Left ventricle myocardium superior (tissue), 1 donor: ENCODE results near the gene SLA2. TPM values are rescaled to one million over a fixed set of nuclear protein-coding genes. Genes with fewer than 3 reads are reported as not detected.
"Not testable (repeated sequence)": the region's sequence is repeated elsewhere in the genome, so short reads cannot be mapped to it uniquely, and the experiment has no call there.

Experiments used
- ATAC-seq: fragments of 200-7000 bp; cut with Tn5 transposase; one replicate; pipeline ENCODE4 v1.9.1; 2020; ENCODE audit warnings: mild to moderate bottlenecking, moderate library complexity
- DNase-seq: peaks from one replicate; pipeline ENCODE4 v3.0.0-alpha.2; 2020
- intact Hi-C: fragments of 100-400 bp; cut with micrococcal nuclease; formaldehyde crosslinking; loops from one replicate; pipeline ENCODE4 v1.11.0; 2022
- total RNA-seq: library from RNA; stranded (reverse); fragmentation: NEBNext Ultra II Directional; extraction: Animal tissue kit (Norgen Biotek cat#: 25700); gene quantifications from one replicate; pipeline ENCODE4 v1.2.1, GENCODE V29; 2021
- donor health status: DM: no; HTN: yes; CAD: no; lungs with severe emphysema.

SLA2 gene
- total RNA-seq, 1 donor from 2014 or later, result 0.47 TPM

- no peak for ATAC-seq
- no peak for DNase-seq
- intact Hi-C loops, result no loop called here
These were observed 1.5 kb upstream of the SLA2 start for GRCh38 chr20:36647196-36648121.

GRCh38 chr20:36646678-36647077 lies 682 bp upstream of the SLA2 start:
- DNase-seq (no peak), ATAC-seq (no peak)
- intact Hi-C loops, result no loop called here

- intact Hi-C loops, result no loop called here
- DNase-seq (no peak), ATAC-seq (no peak)
These were observed 643 bp downstream of the SLA2 start for GRCh38 chr20:36645353-36645752.

GRCh38 chr20:36644706-36645095 lies 1.3 kb downstream of the SLA2 start:
- no peak for ATAC-seq

GRCh38 chr20:36644032-36644705 lies 1.8 kb downstream of the SLA2 start:
- ATAC-seq (no peak), DNase-seq (no peak)
- intact Hi-C loops, result no loop called here

More at GRCh38 chr20:36644706-36645095, 1.3 kb downstream of the SLA2 start:
- no peak for DNase-seq
- intact Hi-C loops, result no loop called here

- no peak for DNase-seq
- no peak for ATAC-seq
- intact Hi-C loops, result no loop called here
These were observed 3.9 kb downstream of the SLA2 start for GRCh38 chr20:36642136-36642535.

GRCh38 chr20:36641506-36641843 lies 4.5 kb downstream of the SLA2 start:
- no peak for DNase-seq
- ATAC-seq, result no peak
- intact Hi-C loops, result no loop called here

- intact Hi-C loops, DNase-seq, ATAC-seq: not testable (repeated sequence)
These were observed 7.1 kb downstream of the SLA2 start for GRCh38 chr20:36638876-36639400.

- no peak for ATAC-seq
- intact Hi-C loops, result no loop called here
- DNase-seq, result no peak
These were observed 11.7 kb downstream of the SLA2 start for GRCh38 chr20:36634342-36634741.

- intact Hi-C loops, result no loop called here
- ATAC-seq, result no peak
These were observed 12.7 kb downstream of the SLA2 start for GRCh38 chr20:36633285-36633772.

GRCh38 chr20:36632487-36633284 lies 13.3 kb downstream of the SLA2 start:
- DNase-seq, result no peak
- intact Hi-C loops, result no loop called here
- no peak for ATAC-seq

More at GRCh38 chr20:36633285-36633772, 12.7 kb downstream of the SLA2 start:
- no peak for DNase-seq

GRCh38 chr20:36632147-36632486 lies 13.9 kb downstream of the SLA2 start:
- intact Hi-C loops, result no loop called here
- no peak for DNase-seq
- no peak for ATAC-seq

GRCh38 chr20:36631646-36632045 lies 14.3 kb downstream of the SLA2 start:
- DNase-seq, result no peak
- intact Hi-C loops, result no loop called here
- ATAC-seq, result no peak

- intact Hi-C loops, result no loop called here
- peak; percentile 35 for DNase-seq
- no peak for ATAC-seq
These were observed 16.0 kb downstream of the SLA2 start for GRCh38 chr20:36629719-36630681.

- DNase-seq, result no peak
- no peak for ATAC-seq
- intact Hi-C loops, result no loop called here
These were observed 17.9 kb downstream of the SLA2 start for GRCh38 chr20:36628076-36628475.

- intact Hi-C loops, result no loop called here
- DNase-seq, result no peak
- ATAC-seq, result no peak
These were observed 21.1 kb downstream of the SLA2 start for GRCh38 chr20:36624944-36625324.

GRCh38 chr20:36624068-36624943 lies 21.7 kb downstream of the SLA2 start:
- intact Hi-C loops, result no loop called here
- peak; percentile 92 for ATAC-seq
- DNase-seq, result peak; percentile 36
